HG03025 (cell line): Measurements from ENCODE around the gene STAT3.

Source experiments
- ATAC-seq: cut with Tn5 transposase; IDR thresholded peaks from one replicate; pipeline ENCODE4 v1.9.1; 2021; ENCODE audit warnings: mild to moderate bottlenecking, moderate library complexity; ENCODE audit not compliant: unreplicated experiment, low FRiP score

The STAT3 gene

GRCh38 chr17:42354956-42355843 is 33.0 kb downstream of the STAT3 start:
- ATAC-seq, result no peak

GRCh38 chr17:42348104-42348503 is 40.1 kb downstream of the STAT3 start:
- no peak for ATAC-seq

- no peak for ATAC-seq
These were observed 40.6 kb downstream of the STAT3 start for GRCh38 chr17:42347606-42348005.

GRCh38 chr17:42347198-42347597 is 41.0 kb downstream of the STAT3 start:
- ATAC-seq, result no peak

GRCh38 chr17:42346481-42346880 is 41.8 kb downstream of the STAT3 start:
- no peak for ATAC-seq

GRCh38 chr17:42345396-42346073 is 42.7 kb downstream of the STAT3 start:
- ATAC-seq, result no peak

GRCh38 chr17:42342242-42343008 is 45.8 kb downstream of the STAT3 start:
- ATAC-seq, result no peak

GRCh38 chr17:42341568-42341967 is 46.7 kb downstream of the STAT3 start:
- no peak for ATAC-seq

GRCh38 chr17:42340691-42341127 is 47.5 kb downstream of the STAT3 start:
- ATAC-seq, result no peak

GRCh38 chr17:42339221-42339620 is 49.0 kb downstream of the STAT3 start:
- no peak for ATAC-seq

GRCh38 chr17:42338427-42338985 is 49.7 kb downstream of the STAT3 start:
- no peak for ATAC-seq

- ATAC-seq, result no peak
These were observed 50.8 kb downstream of the STAT3 start for GRCh38 chr17:42337442-42337841.

GRCh38 chr17:42334677-42335076 is 53.6 kb downstream of the STAT3 start:
- ATAC-seq, result no peak

GRCh38 chr17:42333053-42333452 is 55.2 kb downstream of the STAT3 start:
- ATAC-seq, result no peak

GRCh38 chr17:42329025-42329976 is 58.9 kb downstream of the STAT3 start:
- no peak for ATAC-seq

GRCh38 chr17:42325026-42325425 is 63.2 kb downstream of the STAT3 start:
- ATAC-seq, result no peak

GRCh38 chr17:42323268-42323773 is 64.9 kb downstream of the STAT3 start:
- no peak for ATAC-seq

GRCh38 chr17:42322382-42323267 is 65.6 kb downstream of the STAT3 start:
- no peak for ATAC-seq
